Mesenteric fat pad (tissue), 1 donor: Measurements from ENCODE around the gene SPTBN1. TPM values are rescaled to one million over a fixed set of nuclear protein-coding genes. Genes with fewer than 3 reads are reported as not detected.

Experiments
- DNase-seq: peaks from one replicate; pipeline ENCODE4 v3.0.0-alpha.2; 2020; ENCODE audit warnings: low spot score
- total RNA-seq: library from RNA; stranded (reverse); fragmentation: NEBNext Ultra II Directional; extraction: Animal tissue kit (Norgen Biotek cat#: 25700); gene quantifications from one replicate; pipeline ENCODE4 v1.2.1, GENCODE V29; 2021
- donor health status: DM: yes; HTN: yes; CAD: no.

Gene SPTBN1
- total RNA-seq, 1 donor from 2014 or later = 776 TPM

DNA sequence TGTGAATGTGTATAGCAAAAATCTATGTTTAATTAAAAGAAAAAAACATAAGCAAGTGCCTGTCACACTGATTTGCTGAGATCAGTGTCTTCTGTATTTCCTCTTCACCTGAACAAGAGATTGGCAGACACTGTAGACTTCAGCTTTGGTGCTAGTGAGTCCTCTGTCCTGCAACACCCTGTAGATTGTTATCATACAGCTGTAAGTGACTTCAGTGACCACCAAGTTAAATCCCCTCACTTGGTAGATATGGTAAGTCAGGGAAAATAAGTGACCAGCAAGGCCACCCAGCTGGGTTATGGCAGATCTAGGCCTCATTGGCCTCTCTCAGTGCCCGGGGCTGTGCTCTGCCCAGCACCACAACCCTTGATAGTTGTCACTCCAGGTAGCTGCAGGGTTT lies 147.7 kb downstream of the SPTBN1 start:
- DNase-seq = no peak

- no peak for DNase-seq
Measured at GRCh38 chr2:54604871-54605270, 148.7 kb downstream of the SPTBN1 start.

DNA sequence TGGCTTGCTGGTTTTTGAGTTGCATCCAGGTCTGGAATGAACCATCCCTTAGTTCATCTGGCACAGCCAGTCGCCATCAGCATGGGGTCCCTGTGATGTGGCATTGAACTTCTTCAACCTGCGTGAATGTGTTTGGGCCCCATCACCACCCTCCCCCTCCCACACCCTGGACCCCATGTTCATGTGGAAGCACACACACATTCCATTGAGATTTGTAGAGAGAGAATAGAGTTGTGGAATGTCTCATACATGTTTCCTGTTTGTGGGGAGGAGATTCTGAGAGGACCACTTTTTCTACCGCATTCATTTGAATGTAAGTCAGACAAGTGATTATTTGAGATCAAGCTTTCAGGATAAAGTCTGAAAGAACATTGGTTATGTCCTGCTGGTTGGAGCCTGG lies 149.7 kb downstream of the SPTBN1 start:
- no peak for DNase-seq

DNA sequence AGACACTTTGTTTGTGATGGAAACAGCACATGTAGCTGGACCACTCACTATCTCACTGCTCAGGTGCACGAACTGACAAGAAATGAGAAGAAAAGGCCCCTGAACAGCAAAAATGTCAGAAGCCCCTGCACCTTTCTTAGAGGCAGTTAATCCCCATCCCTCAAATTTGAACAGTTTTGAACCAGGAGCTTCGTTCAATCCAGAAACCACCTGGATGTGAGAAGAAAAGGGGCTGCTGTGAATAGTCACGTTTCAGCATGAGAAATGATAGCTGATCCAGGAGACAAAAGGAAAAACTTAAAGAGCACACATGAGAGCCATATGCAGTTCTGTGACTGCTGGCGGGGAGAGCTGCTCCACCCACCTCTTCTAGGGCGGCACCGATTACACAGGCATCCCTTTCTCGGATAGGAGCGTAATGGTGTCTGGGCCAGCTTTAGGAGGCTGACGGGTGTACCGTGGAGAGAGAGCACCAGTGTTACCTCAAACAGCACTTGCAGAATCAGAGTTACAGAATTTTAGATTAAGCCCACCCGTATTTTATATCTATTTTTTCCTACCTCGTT lies 150.3 kb downstream of the SPTBN1 start:
- DNase-seq = no peak

DNA sequence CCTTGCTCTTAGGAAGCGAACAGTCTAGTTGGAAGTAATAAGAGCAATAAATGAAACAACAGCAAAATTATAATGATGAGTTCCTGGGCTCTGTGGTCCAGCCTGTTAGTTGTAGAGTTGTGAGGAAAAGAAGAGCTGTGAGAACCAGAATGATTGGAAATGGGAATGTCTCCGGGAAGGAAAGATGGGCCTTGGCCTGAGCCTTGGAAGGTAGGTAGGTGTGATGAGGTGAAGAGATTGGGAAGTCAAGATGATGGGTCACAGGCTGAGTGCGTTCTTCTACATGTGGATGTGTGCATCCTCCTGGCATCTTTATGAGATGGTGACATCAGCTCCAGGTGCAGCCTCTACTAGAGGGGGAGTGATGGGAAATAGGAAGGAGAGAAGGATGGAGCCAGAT lies 152.1 kb downstream of the SPTBN1 start:
- DNase-seq = no peak

GRCh38 chr2:54609241-54609640 lies 153.1 kb downstream of the SPTBN1 start:
- DNase-seq = no peak

- DNase-seq = no peak
Measured at GRCh38 chr2:54609647-54610046, 153.5 kb downstream of the SPTBN1 start.

DNA sequence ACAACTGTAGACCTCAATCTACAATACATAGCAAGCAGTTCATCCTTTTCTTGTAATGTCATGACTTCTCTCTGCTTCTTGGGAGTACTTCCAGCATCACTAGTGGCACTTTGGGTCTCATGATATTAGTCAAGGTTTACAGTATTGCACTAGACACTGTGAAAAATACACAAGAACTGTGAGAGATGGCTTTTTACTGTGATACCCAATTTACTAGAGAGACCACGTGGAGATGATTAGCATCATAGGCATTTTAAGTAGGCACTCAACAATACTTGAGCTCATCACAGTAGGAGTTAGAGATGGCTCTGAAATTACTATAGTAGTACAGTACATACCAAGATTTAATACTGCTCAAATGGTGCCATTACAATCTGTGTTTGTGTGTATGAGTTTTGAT lies 154.6 kb downstream of the SPTBN1 start:
- no peak for DNase-seq

- DNase-seq = no peak
Measured at GRCh38 chr2:54611830-54612545, 155.9 kb downstream of the SPTBN1 start.

DNA sequence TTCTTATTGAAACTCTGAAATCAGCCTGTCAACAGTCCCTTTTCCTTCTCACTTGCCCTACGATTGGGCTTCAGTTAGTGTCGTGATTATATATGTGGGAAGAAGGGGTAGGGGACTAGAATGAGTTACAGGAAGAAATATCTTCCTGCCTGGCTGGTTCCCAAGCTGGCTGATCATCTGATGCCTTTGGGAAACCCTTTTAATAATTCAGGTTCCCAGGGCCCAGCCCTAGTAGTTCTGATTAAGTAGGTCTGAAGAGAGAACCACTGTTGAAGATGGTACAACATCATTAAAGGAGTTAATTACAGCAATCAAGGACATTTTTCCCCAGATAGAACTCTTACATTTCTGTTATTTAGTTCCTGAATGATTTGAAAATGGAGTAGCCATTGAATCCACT lies 157.3 kb downstream of the SPTBN1 start:
- no peak for DNase-seq

DNA sequence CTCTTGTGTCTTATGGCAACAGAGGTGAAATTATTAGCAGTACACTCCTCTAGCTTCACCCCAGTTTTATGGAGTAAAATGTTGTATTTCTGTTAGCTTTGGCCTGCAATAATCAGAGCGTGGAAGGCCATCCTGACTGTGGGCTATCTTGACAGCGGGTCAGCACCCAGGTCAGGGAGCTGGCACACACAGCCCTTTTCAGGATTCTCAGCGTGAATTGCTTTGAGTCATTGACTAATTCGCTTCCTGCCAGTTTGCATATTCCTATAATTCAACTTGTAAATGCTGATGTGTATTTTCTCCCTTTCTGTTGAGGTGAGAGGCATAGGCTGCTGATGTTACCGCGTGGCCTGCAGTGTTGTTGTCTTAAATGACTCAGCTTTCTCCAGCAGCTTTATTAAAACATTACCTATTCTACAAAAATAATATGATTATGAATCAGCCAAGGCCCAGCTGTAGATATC lies 157.7 kb downstream of the SPTBN1 start:
- DNase-seq = no peak

- DNase-seq = no peak
Measured at GRCh38 chr2:54614819-54615218, 158.7 kb downstream of the SPTBN1 start.

DNA sequence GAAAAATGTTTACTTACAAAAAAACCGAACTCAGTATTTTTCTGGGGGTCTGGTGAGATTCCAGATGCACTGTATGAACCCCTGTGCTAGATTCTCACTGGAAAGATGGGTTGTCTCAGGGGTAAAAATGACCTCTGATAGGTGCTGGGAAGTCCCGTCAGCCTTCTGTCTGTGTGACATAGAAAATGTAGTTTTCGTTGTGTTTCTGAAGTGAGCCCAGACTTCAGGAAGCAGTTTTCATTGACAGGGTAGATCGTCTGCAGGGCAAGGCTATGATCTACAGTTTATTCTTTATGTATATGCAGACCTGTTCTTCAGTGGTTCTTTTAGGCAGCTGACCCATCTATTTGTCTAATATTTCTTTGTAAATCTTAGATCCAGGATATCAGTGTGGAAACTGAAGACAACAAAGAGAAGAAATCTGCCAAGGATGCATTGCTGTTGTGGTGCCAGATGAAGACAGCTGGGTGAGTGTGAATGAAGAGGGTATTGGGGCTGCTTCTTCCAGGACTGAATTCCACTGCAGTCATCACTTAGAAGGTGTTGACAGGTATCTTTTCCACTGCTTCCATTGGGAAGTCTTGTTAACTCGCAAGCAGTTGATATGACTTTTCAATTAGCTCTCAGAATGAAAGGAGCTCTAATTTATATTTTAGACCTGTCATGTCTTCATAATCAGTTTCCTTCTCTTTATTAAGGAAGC lies 159.9 kb downstream of the SPTBN1 start:
- DNase-seq = no peak

DNA sequence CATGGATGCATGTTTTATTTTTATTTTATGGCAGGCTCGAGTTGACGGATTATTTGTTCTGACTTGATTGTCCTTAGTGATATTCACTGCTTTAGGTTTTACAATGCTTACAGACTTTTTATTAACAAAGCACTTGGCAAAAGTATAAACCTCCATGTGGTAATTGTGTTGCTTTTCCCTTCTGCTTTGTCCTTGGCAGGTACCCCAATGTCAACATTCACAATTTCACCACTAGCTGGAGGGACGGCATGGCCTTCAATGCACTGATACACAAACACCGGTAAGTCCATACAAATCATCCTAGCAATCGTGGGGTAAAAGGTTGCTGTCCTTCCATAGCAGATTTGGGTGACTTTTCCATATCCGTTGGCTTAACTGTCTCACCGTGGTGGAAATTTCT lies 161.3 kb downstream of the SPTBN1 start:
- DNase-seq = no peak

DNA sequence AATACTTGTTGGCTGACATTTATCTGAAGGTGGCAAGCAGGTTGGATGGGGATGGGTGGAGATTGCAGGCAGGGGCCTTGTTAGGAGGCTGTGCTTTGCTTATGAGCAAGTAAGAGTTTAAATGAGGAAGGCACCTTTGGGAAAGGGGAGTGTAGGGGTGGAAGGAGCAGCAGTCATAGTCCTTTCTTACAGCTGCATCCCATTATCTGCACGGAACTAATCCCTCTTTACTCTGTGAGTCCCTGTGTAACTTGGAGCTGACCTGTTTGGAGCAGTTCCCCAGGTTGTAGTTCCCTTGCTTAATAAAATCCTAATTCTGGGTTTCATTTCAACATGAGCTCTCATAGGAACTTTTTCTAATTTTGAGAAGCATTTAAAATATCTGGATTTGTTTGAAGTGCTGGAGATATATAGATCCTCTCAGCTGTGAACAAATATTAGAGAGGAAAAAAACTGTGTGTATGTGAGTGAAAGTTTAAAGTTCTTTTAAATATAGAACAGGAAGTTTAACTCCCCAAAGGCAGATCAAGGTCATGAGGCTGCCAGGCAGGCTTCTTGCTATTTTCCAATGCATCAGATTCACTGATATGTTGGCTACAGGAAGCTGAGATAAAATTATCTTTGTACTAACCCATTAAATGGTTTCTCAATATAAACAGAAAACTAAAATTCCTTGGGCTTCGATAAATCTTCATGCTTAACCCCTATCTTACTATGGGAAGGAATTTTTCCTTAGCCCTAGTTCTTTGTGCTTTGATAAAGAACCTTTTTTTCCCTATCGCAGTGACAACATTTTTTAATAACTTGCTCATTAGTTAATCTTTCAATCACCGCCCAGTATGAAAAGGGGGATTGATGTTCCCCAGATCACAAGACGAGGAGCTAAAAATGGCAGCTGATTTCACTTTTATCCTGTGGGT lies 162.8 kb downstream of the SPTBN1 start:
- no peak for DNase-seq

DNA sequence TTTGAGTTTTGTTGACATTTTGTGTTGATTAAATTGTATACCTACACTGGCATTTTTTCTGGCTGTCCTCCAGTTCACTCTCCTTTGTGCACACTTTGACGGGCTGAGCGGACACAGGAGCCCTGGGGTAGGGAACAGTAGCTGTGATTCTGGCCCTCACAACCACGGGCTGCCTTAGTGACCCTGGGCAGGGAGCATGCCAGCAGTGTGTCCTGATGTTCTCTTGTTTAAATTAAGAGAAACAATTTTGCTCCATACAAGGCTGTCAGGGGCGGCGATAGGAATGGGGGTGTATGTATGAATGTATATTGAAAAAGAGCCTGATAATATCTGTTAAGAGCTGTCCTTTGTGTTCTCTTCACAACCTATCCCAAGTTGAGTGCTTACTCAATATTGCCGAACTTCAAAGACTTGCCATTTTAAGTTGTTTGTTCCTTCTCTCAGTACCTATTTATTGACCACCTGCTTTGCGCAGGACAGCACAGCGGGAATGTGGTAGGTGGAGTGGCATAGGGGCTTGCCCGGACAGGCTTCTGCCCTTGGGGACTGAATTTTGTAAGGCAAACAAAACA lies 163.6 kb downstream of the SPTBN1 start:
- DNase-seq = no peak

- DNase-seq = no peak
Measured at GRCh38 chr2:54620948-54621347, 164.8 kb downstream of the SPTBN1 start.

GRCh38 chr2:54624591-54625071 lies 168.5 kb downstream of the SPTBN1 start:
- no peak for DNase-seq

GRCh38 chr2:54626131-54626530 lies 170.0 kb downstream of the SPTBN1 start:
- DNase-seq = no peak

DNA sequence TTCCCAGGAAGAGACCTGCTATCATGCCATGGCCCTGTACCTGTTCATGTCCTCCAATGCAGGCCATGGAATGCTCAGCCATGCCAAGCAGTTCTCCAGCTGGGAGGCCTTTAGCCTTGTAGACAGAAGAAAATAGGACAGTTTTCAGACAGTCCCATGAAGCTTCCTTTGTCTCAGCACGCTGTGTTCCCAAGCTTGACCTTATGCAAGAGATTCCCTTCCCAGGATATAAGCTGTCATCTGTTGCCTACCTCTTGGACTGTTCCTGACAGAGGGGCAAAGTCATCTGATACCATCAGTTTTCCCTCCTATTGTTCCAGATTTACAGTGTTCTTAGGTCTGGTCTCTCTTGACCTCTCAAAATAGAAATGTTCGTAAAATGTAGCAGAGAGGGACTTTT lies 170.8 kb downstream of the SPTBN1 start:
- DNase-seq = no peak

GRCh38 chr2:54627973-54628372 lies 171.8 kb downstream of the SPTBN1 start:
- DNase-seq = no peak
